PC-9 (cell line): Measurements from ENCODE around the gene ETFA. TPM values are rescaled to one million over a fixed set of nuclear protein-coding genes. Genes with fewer than 3 reads are reported as not detected.

Experiments used
- BruUV-seq: library from RNA; stranded (reverse); fragments of 400-500 nt; replicated peaks from 2 replicates; lab custom pipeline; 2021; lab: Mats Ljungman, UMichigan
- CTCF ChIA-PET: fragments of 300-600 bp; sonication (Branson Sonifier 250); formaldehyde crosslinking; loops from one replicate; lab custom pipeline; 2022; ENCODE audit warnings: antibody characterized with exemption; lab: Charles Lee
- POLR2A ChIA-PET: fragments of 300-600 bp; sonication (Branson Sonifier 250); formaldehyde crosslinking; loops from one replicate; lab custom pipeline; 2022; ENCODE audit warnings: antibody characterized with exemption; ENCODE audit not compliant: unreplicated experiment; lab: Charles Lee
- DNase-seq, 2 experiments: peaks; one replicate each; pipeline versions ENCODE4 v3.0.0 to v3.0.0-alpha.2; 2015 to 2022; ENCODE audit warnings: mixed read lengths in 1 of 2
- H2AFZ ChIP-seq: fragments of 200-600 bp; sonication (generic); 2 replicates; pipeline ENCODE4 v1.8.1; 2017; ENCODE audit warnings: antibody characterized with exemption
- H3F3A ChIP-seq: fragments of 200-600 bp; sonication (generic); 2 replicates; pipeline ENCODE4 v1.8.1; 2017; ENCODE audit warnings: antibody characterized with exemption, mild to moderate bottlenecking, low read depth; ENCODE audit not compliant: insufficient read depth
- H3K27ac ChIP-seq: fragments of 200-600 bp; sonication (generic); 2 replicates; pipeline ENCODE4 v1.6.1; 2016; ENCODE audit warnings: mixed run types
- H3K27me3 ChIP-seq: fragments of 200-600 bp; sonication (generic); 2 replicates; pipeline ENCODE4 v1.6.1; 2016; ENCODE audit warnings: low read depth, mixed run types; ENCODE audit not compliant: insufficient read depth
- H3K36me3 ChIP-seq: fragments of 200-600 bp; sonication (generic); 2 replicates; pipeline ENCODE4 v1.6.1; 2016; ENCODE audit warnings: low read depth, mixed run types
- H3K4me1 ChIP-seq: fragments of 200-600 bp; sonication (generic); replicated peaks from 2 replicates; pipeline ENCODE4 v1.6.1; 2016; ENCODE audit warnings: mixed run types; ENCODE audit not compliant: insufficient read depth
- H3K4me2 ChIP-seq: fragments of 200-600 bp; sonication (generic); 2 replicates; pipeline ENCODE4 v1.6.1; 2017; ENCODE audit warnings: mixed run types
- H3K4me3 ChIP-seq: fragments of 200-600 bp; sonication (generic); 2 replicates; pipeline ENCODE4 v1.6.1; 2016; ENCODE audit warnings: mixed run types
- H3K79me2 ChIP-seq: fragments of 200-600 bp; sonication (generic); 2 replicates; pipeline ENCODE4 v1.6.1; 2017; ENCODE audit warnings: low read depth, mixed run types
- H3K9me2 ChIP-seq: fragments of 200-600 bp; sonication (generic); 2 replicates; pipeline ENCODE4 v1.8.1; 2017; ENCODE audit warnings: mild to moderate bottlenecking; ENCODE audit not compliant: insufficient read depth
- H3K9me3 ChIP-seq: fragments of 200-600 bp; sonication (generic); 2 replicates; pipeline ENCODE4 v1.8.1; 2016; ENCODE audit warnings: low read depth; ENCODE audit not compliant: insufficient read depth
- H4K20me1 ChIP-seq: fragments of 200-600 bp; sonication (generic); 2 replicates; pipeline ENCODE4 v1.8.1; 2017; ENCODE audit not compliant: insufficient read depth
- EZH2 ChIP-seq: fragments of 200-600 bp; sonication (generic); IDR thresholded peaks from 2 replicates; pipeline ENCODE4 v1.8.0; 2017; ENCODE audit warnings: antibody characterized with exemption, low read depth
- intact Hi-C: fragments of 100-400 bp; cut with micrococcal nuclease; formaldehyde crosslinking; loops from one replicate; pipeline ENCODE4 v1.10.0; 2022; ENCODE audit not compliant: unreplicated experiment
- total RNA-seq: library from RNA; stranded (reverse); gene quantifications from 2 replicates; pipeline ENCODE4 v1.2.3, GENCODE V29; 2021
- TF ChIP-seq, protein P1 (sequence below): fragments of 200-600 bp; sonication (generic); conservative IDR thresholded peaks from 2 replicates; pipeline ENCODE4 v1.6.1; 2017; ENCODE audit warnings: mixed run types, antibody characterized with exemption, mild to moderate bottlenecking, moderate library complexity

ETFA gene
- total RNA-seq, 1 experiment from 2014 or later = 187 TPM

DNA sequence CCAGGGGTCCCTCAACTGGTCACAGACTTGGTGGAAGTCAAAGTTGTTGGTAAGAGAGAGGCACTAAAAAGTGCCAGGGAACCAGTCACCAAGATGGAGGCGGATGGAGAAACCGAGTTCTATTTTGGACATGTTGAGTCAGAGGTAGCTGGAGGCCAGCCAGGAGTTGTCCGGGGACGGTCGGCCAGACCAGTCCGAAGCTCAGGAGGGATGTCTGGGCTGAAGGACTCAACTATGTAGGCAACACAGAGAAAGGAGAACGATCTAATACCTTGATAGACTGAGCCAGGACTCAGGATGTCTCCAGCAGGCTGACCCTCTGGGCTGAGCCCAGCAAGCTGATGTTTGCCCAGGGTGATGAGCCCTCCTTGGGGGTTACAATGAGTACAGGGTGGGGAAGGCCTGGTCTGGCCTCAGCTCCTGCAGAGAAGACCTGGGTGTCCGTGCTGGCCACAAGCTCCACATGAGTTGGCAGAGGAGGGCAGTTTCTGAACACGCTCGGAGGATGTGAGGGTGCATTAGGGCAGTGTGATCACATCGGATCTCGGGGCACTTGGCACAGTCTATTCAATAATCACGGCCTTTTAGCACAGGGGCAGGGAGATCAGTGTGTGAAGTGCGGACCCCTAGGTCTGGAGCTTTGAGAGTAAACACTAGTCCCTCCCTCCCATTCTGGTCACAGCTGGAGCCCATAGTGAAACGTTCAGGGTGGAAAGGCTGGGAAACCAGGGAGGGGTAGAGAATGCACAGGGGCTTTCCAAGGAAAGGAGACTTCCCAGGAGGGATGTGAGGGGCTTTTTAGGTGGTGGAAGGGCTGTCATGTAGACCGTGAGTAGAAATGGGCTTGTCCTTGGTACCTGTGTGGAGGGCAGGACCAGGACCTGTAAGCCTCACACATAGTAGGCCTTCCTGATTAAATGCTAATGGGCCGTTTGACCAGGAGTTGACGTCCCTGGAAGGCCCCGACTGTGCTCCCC is 111.9 kb downstream of the ETFA start:
- peak in 1 of 2 experiments; percentile 54 for DNase-seq
- H2AFZ ChIP-seq = no peak overlapping the region
- H3F3A ChIP-seq = peaks cover 21% of the 10 kb centered on the region
- H3K27ac ChIP-seq = no peak overlapping the region
- no peaks in the 10 kb centered on the region for H3K36me3 ChIP-seq
- H3K79me2 ChIP-seq = no peaks in the 10 kb centered on the region
- ChIA-PET CTCF (interaction anchor here (0.6 to 0.7 kb wide), 2 partner anchors 112 to 142 kb away, joined by 3 read pairs; partner anchors contain the start of gene ETFA), POLR2A (no interaction called here)
- BruUV-seq = no TSS peak
- no peaks in the 10 kb centered on the region for H3K9me2 ChIP-seq
- no peak overlapping the region for H3K4me2 ChIP-seq
- no peaks in the 10 kb centered on the region; the same call in 1 of the 2 replicates for H4K20me1 ChIP-seq
- intact Hi-C loops = no loop called here
- H3K27me3 ChIP-seq = no peaks in the 10 kb centered on the region
- peaks cover 35% of the 10 kb centered on the region for H3K4me1 ChIP-seq
- no peak overlapping the region for H3K4me3 ChIP-seq
- TF ChIP-seq, protein P1, sequence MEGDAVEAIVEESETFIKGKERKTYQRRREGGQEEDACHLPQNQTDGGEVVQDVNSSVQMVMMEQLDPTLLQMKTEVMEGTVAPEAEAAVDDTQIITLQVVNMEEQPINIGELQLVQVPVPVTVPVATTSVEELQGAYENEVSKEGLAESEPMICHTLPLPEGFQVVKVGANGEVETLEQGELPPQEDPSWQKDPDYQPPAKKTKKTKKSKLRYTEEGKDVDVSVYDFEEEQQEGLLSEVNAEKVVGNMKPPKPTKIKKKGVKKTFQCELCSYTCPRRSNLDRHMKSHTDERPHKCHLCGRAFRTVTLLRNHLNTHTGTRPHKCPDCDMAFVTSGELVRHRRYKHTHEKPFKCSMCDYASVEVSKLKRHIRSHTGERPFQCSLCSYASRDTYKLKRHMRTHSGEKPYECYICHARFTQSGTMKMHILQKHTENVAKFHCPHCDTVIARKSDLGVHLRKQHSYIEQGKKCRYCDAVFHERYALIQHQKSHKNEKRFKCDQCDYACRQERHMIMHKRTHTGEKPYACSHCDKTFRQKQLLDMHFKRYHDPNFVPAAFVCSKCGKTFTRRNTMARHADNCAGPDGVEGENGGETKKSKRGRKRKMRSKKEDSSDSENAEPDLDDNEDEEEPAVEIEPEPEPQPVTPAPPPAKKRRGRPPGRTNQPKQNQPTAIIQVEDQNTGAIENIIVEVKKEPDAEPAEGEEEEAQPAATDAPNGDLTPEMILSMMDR = no peak
- no peaks in the 10 kb centered on the region for H3K9me3 ChIP-seq

DNA sequence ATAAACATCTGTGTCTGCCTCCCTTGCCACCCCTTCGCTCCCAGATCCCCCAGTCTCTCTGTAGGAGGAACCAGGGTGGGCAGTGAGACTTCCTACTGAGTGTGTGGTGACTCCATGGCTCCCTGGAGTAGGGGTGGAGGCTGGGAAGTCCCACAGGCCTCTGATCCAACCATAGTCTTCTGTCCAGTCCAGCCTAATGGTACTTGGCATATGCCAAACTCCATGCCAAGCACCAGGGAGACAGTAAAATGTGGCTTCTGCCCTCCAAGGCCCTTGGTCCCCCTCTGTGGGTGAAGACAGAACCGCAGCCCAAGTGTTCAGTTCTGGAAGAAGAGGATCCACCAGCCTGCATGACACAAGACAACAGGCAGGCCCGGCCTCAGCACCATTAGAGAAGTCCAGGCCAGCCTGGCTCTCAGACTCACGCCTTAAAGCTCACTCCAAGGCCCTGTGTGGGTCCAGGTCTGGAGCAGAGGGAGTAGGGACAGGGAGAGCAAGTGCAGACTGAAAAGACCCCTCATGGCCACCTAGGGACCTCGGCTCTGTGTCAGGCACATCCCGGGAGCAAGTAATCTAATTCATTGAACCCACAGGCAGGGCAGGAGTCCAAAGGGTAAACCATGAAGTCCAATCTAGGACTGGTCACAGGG is 112.7 kb downstream of the ETFA start:
- no TSS peak for BruUV-seq
- Histone ChIP-seq H3K9me2 (no peaks in the 10 kb centered on the region), H3K27me3 (no peaks in the 10 kb centered on the region), H4K20me1 (no peaks in the 10 kb centered on the region), H3K9me3 (no peaks in the 10 kb centered on the region), H3K4me3 (no peak overlapping the region), H3K36me3 (no peaks in the 10 kb centered on the region), H2AFZ (no peak overlapping the region), H3K4me2 (peak overlapping the region; percentile 65), H3F3A (peaks cover 21% of the 10 kb centered on the region), H3K4me1 (peaks cover 35% of the 10 kb centered on the region), H3K27ac (peak overlapping the region; percentile 44), H3K79me2 (no peaks in the 10 kb centered on the region)
- POLR2A ChIA-PET = no interaction called here
- TF ChIP-seq, protein P1 = no peak
- no peak for TF ChIP-seq EZH2
- DNase-seq = no peak
- intact Hi-C loops = no loop called here
- CTCF ChIA-PET = interaction anchor here (0.6 to 0.7 kb wide), 2 partner anchors 113 to 143 kb away, joined by 3 read pairs; partner anchors contain the start of gene ETFA

DNA sequence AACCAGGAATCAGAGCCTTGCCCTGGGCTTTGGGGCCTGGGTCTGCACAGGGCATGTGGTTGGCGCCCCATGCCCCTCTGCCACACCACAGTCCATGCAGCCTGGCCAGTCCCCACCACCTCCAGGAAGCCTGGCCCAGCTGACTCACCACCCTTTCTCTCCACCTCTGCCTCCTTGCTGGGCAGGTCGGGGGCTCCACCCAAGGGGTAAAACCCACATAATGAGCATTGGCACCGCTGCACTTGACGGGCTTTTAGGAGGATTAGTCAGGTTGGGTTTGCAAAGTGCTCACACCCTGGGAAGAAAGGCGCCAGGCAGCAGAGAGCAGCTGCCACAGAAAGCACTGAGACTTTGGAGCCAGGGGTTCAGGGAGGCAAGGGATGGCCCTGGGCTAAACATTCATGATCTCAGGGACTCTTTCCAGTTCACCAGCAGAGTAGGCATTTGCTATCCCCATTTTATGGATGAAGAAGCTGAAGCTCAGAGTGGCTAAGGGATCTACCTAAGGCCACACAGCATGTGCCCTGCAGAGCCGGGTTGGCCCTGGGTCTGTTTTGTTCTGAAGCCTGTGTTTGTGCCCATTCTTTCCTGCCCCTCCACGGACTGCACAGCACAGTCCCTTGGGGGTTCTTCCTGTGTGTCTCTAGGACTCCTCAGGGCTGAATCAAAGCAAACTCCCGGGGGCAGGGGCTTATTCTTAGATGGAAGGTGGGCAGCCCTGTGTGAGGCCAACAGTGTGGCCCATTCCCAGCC is 113.4 kb downstream of the ETFA start:
- ChIA-PET CTCF (interaction anchor here (1.6 kb wide), 1 partner anchor 12 kb away, joined by 7 read pairs; no protein-coding TSS in a partner anchor), POLR2A (no interaction called here)
- Histone ChIP-seq H3F3A (peaks cover 21% of the 10 kb centered on the region), H3K4me2 (peak overlapping the region; percentile 65), H3K79me2 (no peaks in the 10 kb centered on the region), H3K9me3 (no peaks in the 10 kb centered on the region), H3K27me3 (no peaks in the 10 kb centered on the region), H3K4me3 (no peak overlapping the region), H3K36me3 (no peaks in the 10 kb centered on the region), H3K4me1 (peaks cover 35% of the 10 kb centered on the region), H3K27ac (peak overlapping the region; percentile 58), H2AFZ (no peak overlapping the region), H4K20me1 (no peaks in the 10 kb centered on the region), H3K9me2 (no peaks in the 10 kb centered on the region)
- intact Hi-C loops = loop anchor here (2.0 kb wide), 1 partner anchor 19 kb away; no protein-coding TSS in a partner anchor
- peak; percentile 73 to 81 for DNase-seq
- BruUV-seq = no TSS peak
- no peak for TF ChIP-seq EZH2
- TF ChIP-seq, protein P1 = no peak
